Epithelial cell of esophagus (primary cell): ENCODE results near the gene TSPAN19.
A peak's percentile ranks its signal among the peaks of the same experiment; 100 is the strongest.
"Not testable (repeated sequence)": the region's sequence is repeated elsewhere in the genome, so short reads cannot be mapped to it uniquely, and the experiment has no call there.

Experiments used
- DNase-seq: peaks from one replicate; pipeline ENCODE4 v3.0.0; 2010; ENCODE audit warnings: low read depth
- H3K4me3 ChIP-seq: 2 replicates; pipeline ENCODE4 v1.5.1; 2011; ENCODE audit warnings: mild to moderate bottlenecking, low read length, control low read depth
- TF ChIP-seq, protein P1 (sequence below): IDR thresholded peaks from 2 replicates; pipeline ENCODE4 v1.5.1; 2011; ENCODE audit warnings: low read depth, mild to moderate bottlenecking, low read length, control low read depth, inconsistent platforms; ENCODE audit not compliant: insufficient read depth; ENCODE audit errors: missing control alignments

TSPAN19 gene

DNA sequence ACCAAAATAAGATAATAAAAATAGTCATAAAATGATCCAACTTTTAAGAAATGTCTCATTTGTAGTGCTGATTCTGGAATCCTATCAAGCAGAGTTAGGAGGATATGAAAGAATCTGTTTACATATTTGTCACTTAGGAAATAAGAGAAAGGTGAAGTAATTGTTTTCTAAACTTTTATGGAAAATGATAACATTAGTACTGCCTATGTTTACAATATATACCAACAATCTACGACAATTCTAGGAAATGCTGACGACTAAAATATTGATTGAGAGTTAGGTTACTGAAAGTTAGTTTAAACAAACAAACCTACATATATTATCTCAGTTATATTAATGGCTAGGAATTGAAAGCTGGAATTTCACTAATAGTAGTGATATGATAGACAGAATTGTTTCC lies 18.0 kb downstream of the TSPAN19 start:
- TF ChIP-seq, protein P1, sequence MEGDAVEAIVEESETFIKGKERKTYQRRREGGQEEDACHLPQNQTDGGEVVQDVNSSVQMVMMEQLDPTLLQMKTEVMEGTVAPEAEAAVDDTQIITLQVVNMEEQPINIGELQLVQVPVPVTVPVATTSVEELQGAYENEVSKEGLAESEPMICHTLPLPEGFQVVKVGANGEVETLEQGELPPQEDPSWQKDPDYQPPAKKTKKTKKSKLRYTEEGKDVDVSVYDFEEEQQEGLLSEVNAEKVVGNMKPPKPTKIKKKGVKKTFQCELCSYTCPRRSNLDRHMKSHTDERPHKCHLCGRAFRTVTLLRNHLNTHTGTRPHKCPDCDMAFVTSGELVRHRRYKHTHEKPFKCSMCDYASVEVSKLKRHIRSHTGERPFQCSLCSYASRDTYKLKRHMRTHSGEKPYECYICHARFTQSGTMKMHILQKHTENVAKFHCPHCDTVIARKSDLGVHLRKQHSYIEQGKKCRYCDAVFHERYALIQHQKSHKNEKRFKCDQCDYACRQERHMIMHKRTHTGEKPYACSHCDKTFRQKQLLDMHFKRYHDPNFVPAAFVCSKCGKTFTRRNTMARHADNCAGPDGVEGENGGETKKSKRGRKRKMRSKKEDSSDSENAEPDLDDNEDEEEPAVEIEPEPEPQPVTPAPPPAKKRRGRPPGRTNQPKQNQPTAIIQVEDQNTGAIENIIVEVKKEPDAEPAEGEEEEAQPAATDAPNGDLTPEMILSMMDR, result no peak
- no peak for DNase-seq
- no peak overlapping the region for H3K4me3 ChIP-seq

DNA sequence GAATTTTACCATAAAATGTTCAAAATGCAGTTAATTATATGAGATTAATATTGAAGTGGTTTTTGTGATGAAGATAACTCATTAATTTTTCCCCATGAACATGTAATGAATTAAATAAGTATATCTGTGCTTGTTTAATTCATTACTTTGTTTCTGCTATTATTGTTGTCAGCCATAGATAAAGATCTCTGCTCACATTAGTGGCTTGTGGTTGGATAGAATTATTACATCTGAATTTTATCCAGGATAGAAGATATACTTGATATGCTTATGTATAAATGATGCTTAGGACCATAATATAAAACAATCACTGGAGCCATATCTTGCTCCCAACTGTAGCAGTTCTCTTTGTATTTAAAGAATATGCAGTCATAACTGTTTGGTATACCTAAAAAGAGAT lies 18.5 kb downstream of the TSPAN19 start:
- TF ChIP-seq, protein P1, result no peak
- no peak overlapping the region for H3K4me3 ChIP-seq
- DNase-seq, result no peak

DNA sequence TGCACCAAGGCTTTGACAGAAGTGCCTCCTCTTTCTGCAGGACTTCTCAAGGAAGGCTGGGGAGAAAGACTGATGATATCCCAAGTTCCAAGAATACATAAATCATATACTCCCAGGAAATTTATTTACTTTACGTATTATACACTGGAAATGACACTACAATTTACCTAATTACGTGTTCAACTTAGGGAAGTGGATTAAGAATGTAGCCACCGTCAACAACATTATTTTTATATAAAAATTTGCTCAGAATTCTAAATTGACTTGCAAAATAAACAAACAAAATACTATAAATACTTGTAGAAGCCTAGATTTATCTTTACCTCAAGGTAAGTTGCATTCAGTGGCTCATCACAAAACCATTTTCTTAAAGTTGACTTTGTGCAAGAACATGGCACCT lies 18.9 kb downstream of the TSPAN19 start:
- DNase-seq, result no peak
- TF ChIP-seq, protein P1, result no peak
- H3K4me3 ChIP-seq, result no peak overlapping the region

DNA sequence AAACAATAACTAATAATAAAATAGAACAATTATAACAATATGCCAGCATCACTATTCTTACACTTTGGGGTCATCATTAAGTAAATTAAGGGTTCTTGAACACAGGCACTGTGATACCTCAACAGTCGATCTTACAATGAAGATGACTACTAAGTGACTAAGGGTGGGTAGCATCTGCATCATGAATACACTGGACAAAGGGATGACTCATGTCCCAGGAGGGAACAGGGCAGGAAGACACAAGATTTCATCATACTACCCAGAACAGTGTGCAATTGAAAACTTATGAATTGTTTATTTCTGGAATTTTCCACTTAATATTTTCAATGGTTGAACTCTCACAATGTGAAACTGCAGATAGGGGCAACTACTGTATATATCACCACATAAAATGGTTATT lies 19.7 kb downstream of the TSPAN19 start:
- H3K4me3 ChIP-seq, result no peak overlapping the region
- TF ChIP-seq, protein P1, result no peak
- DNase-seq, result peak; percentile 96

DNA sequence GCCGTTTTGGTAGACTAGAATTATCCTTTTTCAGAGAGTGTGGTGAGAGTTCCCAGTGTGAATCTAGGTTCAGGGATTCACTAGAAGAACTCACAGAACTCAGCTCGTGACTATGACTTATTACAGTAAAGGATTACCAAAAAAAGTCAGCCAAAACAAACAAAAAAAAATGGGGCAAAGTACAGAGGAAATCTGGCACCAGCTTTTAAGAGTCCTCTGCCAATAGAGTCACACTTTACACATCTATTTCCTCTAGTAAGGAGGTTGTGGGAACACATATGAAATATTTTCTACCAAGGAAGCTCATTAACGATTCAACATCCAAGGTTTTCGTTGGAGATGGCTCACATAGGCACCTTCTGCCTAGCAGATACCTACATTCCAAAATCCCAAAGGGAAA lies 28.2 kb downstream of the TSPAN19 start:
- TF ChIP-seq, protein P1, result no peak
- no peak overlapping the region for H3K4me3 ChIP-seq
- DNase-seq, result no peak

DNA sequence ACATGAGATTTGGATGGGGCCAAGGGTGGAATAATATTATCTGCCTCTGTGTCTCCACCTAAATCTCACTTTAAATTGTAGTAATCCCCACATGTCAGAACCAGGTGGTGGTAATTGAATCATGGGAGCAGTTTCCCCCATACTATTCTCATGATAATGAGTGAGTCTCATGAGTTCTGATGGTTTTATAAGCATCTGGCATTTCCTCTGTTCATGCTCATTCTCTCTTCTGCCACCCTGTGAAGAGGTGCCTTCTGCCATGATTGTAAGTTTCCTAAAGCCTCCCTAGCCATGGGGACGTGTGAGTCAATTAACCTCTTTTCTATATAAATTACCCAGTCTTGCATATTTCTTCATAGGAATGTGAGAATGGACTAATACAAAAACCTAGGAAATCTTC lies 29.9 kb downstream of the TSPAN19 start:
- TF ChIP-seq, protein P1, result no peak
- no peak for DNase-seq
- H3K4me3 ChIP-seq, result no peak overlapping the region

DNA sequence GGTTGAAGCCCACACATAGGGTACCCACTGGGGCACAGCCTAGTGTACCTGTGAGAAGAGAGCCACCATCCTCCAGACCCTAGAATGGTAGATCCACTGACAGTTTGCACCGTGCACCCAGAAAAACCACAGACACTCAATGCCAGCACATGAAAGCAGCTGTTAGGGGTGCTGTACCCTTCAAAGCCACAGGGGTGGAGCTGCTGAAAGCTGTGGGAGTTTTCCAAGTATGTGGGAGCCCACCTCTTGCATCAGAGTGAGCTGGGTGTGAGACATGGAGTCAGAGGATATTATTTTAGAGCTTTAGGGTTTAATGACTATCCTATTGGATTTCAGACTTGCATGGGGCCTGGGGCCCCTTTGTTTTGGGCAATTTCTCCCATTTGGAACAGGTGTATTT lies 30.5 kb downstream of the TSPAN19 start:
- no peak overlapping the region for H3K4me3 ChIP-seq
- no peak for DNase-seq
- TF ChIP-seq, protein P1, result no peak

DNA sequence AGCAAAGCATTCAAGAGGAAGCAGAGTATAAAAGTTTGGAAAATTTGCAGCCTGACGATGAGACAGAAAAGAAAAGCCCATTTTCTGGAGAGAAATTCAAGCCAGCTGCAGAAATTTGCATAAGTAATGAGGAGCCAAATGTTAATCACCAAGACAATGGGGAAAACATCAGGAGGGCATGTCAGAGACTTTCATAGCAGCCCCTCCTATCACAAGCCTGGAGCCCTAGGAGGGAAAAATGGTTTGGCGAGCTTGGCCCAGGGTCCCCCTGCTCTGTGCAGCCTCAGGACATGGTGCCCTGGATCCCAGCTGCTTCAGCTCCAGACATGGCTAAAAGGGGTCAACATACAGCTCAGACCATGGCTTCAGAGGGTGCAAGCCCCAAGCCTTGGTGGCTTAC lies 31.0 kb downstream of the TSPAN19 start:
- DNase-seq, H3K4me3 ChIP-seq: not testable (repeated sequence)
